ENCODE data around the gene PRICKLE2. TPM values are rescaled to one million over a fixed set of nuclear protein-coding genes. Genes with fewer than 3 reads are reported as not detected.

Gene PRICKLE2
- total and polyA plus RNA-seq, 10 of the 15 experiments (the other 5 are each of a cell fraction or from before 2014, with no cell fraction given): 0.11 to 2.6 (median 0.69) TPM

GRCh38 chr3:64152086-64152485, 73.2 kb downstream of the PRICKLE2 start:
- in situ Hi-C loops (cut with MboI) (no loop called here), intact Hi-C loops (cut with micrococcal nuclease; ENCODE audit: unreplicated experiment) (no loop called here)
- WGBS (ENCODE audit: insufficient coverage, insufficient replicate concordance, low lambda C conversion rate, missing lambda C conversion rate): 69% methylated on average over 2 of the region's 2 CpGs
- Histone ChIP-seq H3K4me3 (no peak overlapping the region), H3K4me1 (ENCODE audit: control insufficient read depth, insufficient read depth, low read length) (no peaks in the 10 kb centered on the region), H3K27ac (ENCODE audit: control insufficient read depth, insufficient read depth) (no peak overlapping the region), H3K4me2 (ENCODE audit: control insufficient read depth, insufficient read depth) (no peak overlapping the region), H3K9me3 (replicated peaks; ENCODE audit: control insufficient read depth, insufficient read depth, low read length) (no peaks in the 10 kb centered on the region), H3K27me3 (replicated peaks in 1 of 2; ENCODE audit: control insufficient read depth in 2 of 2, insufficient read depth in 2 of 2, low read length in 1 of 2) (no peaks in the 10 kb centered on the region), H2AFZ (ENCODE audit: control insufficient read depth, low read depth, low read length) (no peak overlapping the region), H3K9ac (ENCODE audit: control insufficient read depth, insufficient read depth, low read length) (no peak overlapping the region), H4K20me1 (ENCODE audit: control insufficient read depth, insufficient read depth) (no peaks in the 10 kb centered on the region), H3K79me2 (ENCODE audit: control insufficient read depth, insufficient read depth, low read length) (no peaks in the 10 kb centered on the region), H3K36me3 (ENCODE audit: control insufficient read depth in 2 of 2, insufficient read depth in 2 of 2, low read length in 1 of 2) (no peaks in the 10 kb centered on the region)
- RAD21 ChIA-PET (ENCODE audit: unreplicated experiment): interaction anchor here (1.4 to 1.9 kb wide), 2 partner anchors 47 to 73 kb away, joined by 3 to 5 read pairs; partner anchors contain the start of gene PRICKLE2
- ATAC-seq: no peak
- no peak for FAIRE-seq
- POLR2A ChIA-PET: interaction anchor here (1.2 kb wide), 1 partner anchor 12 kb away, joined by 3 read pairs; no protein-coding TSS in a partner anchor
- TF ChIP-seq EZH2 (IDR thresholded peaks at IDR 0.05; ENCODE audit: borderline replicate concordance, control insufficient read depth, low read depth, low read length) (no peak), SIN3A (IDR thresholded peaks at IDR 0.05; ENCODE audit: low read depth, low read length) (no peak), NFXL1 (IDR thresholded peaks at IDR 0.05; ENCODE audit: borderline replicate concordance) (no peak), E2F8 (IDR thresholded peaks at IDR 0.05; ENCODE audit: low read depth, partially characterized antibody) (no peak)
- SMC1A ChIA-PET (ENCODE audit: uncharacterized antibody, unreplicated experiment): interaction anchor here (1.1 to 1.6 kb wide), 3 partner anchors 8 to 25 kb away, joined by 3 to 6 read pairs (median 4); no protein-coding TSS in a partner anchor
- no peak for DNase-seq (ENCODE audit: low read depth, low spot score)
- CTCF ChIA-PET: interaction anchor here (1.0 to 1.1 kb wide), 2 partner anchors 11 to 21 kb away, joined by 3 read pairs; no protein-coding TSS in a partner anchor
- BruUV-seq (replicated peaks): no TSS peak

All from GM12878 (cell line).